ENCODE data around the gene BMPR2. TPM values are rescaled to one million over a fixed set of nuclear protein-coding genes. Genes with fewer than 3 reads are reported as not detected.

The BMPR2 gene
- 10 to 100 TPM; 49.9 to 74.9 (median 63.3) TPM for total RNA-seq
- polyA plus RNA-seq = 1 to 10 TPM; 2.5 to 9.1 (median 4.2) TPM

GRCh38 chr2:202375609-202376408, at the start of gene BMPR2:
Gene BMPR2 (plus strand): TSS chr2:202376327. CDS start chr2:202377475, 1,148 bp downstream.
- intact Hi-C loops (cut with DNase I) = loop anchor here (2.0 to 10.0 kb wide), 6 partner anchors 109 to 639 kb away; partner anchors contain the start of genes FAM117B, FZD7 and NBEAL1
- no peaks in the 10 kb centered on the region for H3K36me3 ChIP-seq
- peak within 1 kb of the TSS; percentile 97 to 99 (median 98) for H3K27ac ChIP-seq
- DNase-seq = peak; percentile 94
- H3K9me3 ChIP-seq = no peaks in the 10 kb centered on the region
- no peaks in the 10 kb centered on the region for H3K27me3 ChIP-seq
- 0% methylated on average over 70 of the region's 70 CpGs for WGBS, 2 donors
- peaks cover 0 to 33% (median 20%) of the 10 kb centered on the region in 4 donors for H3K4me1 ChIP-seq
- peak within 1 kb of the TSS; percentile 84 to 98 (median 92) for H3K4me3 ChIP-seq
- TF ChIP-seq EP300 (IDR thresholded peaks at IDR 0.05) (peak in 2 of 4 donors; percentile 12 to 21), POLR2A (IDR thresholded peaks at IDR 0.05) (peak; percentile 73 to 78), CTCF (IDR thresholded peaks at IDR 0.05) (no peak), POLR2AphosphoS5 (IDR thresholded peaks at IDR 0.05) (peak; percentile 84 to 97 (median 94))

GRCh38 chr2:202327858-202328257, 48.3 kb upstream of the BMPR2 start:
- DNase-seq = no peak
- WGBS, 2 donors = 94 to 96% methylated on average over 1 of the region's 1 CpG
- H3K4me1 ChIP-seq = no peaks in the 10 kb centered on the region
- no peaks in the 10 kb centered on the region for H3K9me3 ChIP-seq
- TF ChIP-seq EP300 (IDR thresholded peaks at IDR 0.05) = no peak
- no peak for TF ChIP-seq POLR2A (IDR thresholded peaks at IDR 0.05)
- no peak for TF ChIP-seq CTCF (IDR thresholded peaks at IDR 0.05)
- no peak for TF ChIP-seq POLR2AphosphoS5 (IDR thresholded peaks at IDR 0.05)
- H3K36me3 ChIP-seq = peaks cover 0 to 5% (median 0%) of the 10 kb centered on the region in 4 donors
- H3K4me3 ChIP-seq = no peak overlapping the region
- H3K27ac ChIP-seq = no peak overlapping the region
- intact Hi-C loops (cut with DNase I) = no loop called here
- no peaks in the 10 kb centered on the region for H3K27me3 ChIP-seq

- Histone ChIP-seq H3K27me3 (no peaks in the 10 kb centered on the region), H3K4me1 (peaks cover 0 to 6% (median 2%) of the 10 kb centered on the region in 4 donors), H3K9me3 (no peaks in the 10 kb centered on the region), H3K4me3 (no peak overlapping the region), H3K36me3 (no peaks in the 10 kb centered on the region), H3K27ac (no peak overlapping the region)
- no peak for TF ChIP-seq CTCF (IDR thresholded peaks at IDR 0.05)
- TF ChIP-seq EP300 (IDR thresholded peaks at IDR 0.05) = no peak
- no peak for TF ChIP-seq POLR2AphosphoS5 (IDR thresholded peaks at IDR 0.05)
- TF ChIP-seq POLR2A (IDR thresholded peaks at IDR 0.05) = no peak
- 91 to 95% methylated on average over 6 of the region's 6 CpGs for WGBS, 2 donors
- DNase-seq = no peak
- intact Hi-C loops (cut with DNase I) = no loop called here
These were observed 40.2 kb upstream of the BMPR2 start for GRCh38 chr2:202335791-202336467.

- TF ChIP-seq EP300 (IDR thresholded peaks at IDR 0.05) (no peak), CTCF (IDR thresholded peaks at IDR 0.05) (no peak), POLR2AphosphoS5 (IDR thresholded peaks at IDR 0.05) (no peak), POLR2A (IDR thresholded peaks at IDR 0.05) (no peak)
- Histone ChIP-seq H3K4me1 (peaks cover 0 to 6% (median 2%) of the 10 kb centered on the region in 4 donors), H3K36me3 (no peaks in the 10 kb centered on the region), H3K27ac (no peak overlapping the region), H3K4me3 (no peak overlapping the region), H3K27me3 (no peaks in the 10 kb centered on the region), H3K9me3 (no peaks in the 10 kb centered on the region)
- no peak for DNase-seq
- intact Hi-C loops (cut with DNase I) = no loop called here
- 42 to 57% methylated on average over 2 of the region's 2 CpGs for WGBS, 2 donors
These were observed 39.0 kb upstream of the BMPR2 start for GRCh38 chr2:202337151-202337550.

Data from sigmoid colon (tissue), 7 donors.